Esophagus squamous epithelium (tissue), 4 donors: ENCODE measurements around the gene LOXHD1.

Experiments
- CTCF ChIP-seq, 6 experiments: fragments of 450-650 bp in 4 of 6; fragments of 200-600 bp in 2 of 6; sonication (generic) in 2 of 6; IDR thresholded peaks; one replicate each; pipeline ENCODE4 v1.5.1; 2016 to 2019; ENCODE audit warnings: antibody characterized with exemption in 6 of 6, mild to moderate bottlenecking in 4 of 6, moderate library complexity in 4 of 6
- POLR2A ChIP-seq, 4 donors: fragments of 450-650 bp; IDR thresholded peaks; one replicate each; pipeline ENCODE4 v1.6.1; 2017; ENCODE audit warnings: antibody characterized with exemption in 4 of 4, mild to moderate bottlenecking in 4 of 4, moderate library complexity in 3 of 4

- TF ChIP-seq CTCF (IDR thresholded peaks at IDR 0.05): no peak
- no peak for TF ChIP-seq POLR2A (IDR thresholded peaks at IDR 0.05)
Measured at GRCh38 chr18:46650681-46651080, 6.3 kb downstream of the LOXHD1 start.
